ENCODE measurements around the gene VMP1. TPM values are rescaled to one million over a fixed set of nuclear protein-coding genes. Genes with fewer than 3 reads are reported as not detected.

Gene VMP1
- total and polyA plus RNA-seq, 2 of the 13 experiments (the other 11 are each of a cell fraction or from before 2014, with no cell fraction given), result 186 to 271 TPM

DNA sequence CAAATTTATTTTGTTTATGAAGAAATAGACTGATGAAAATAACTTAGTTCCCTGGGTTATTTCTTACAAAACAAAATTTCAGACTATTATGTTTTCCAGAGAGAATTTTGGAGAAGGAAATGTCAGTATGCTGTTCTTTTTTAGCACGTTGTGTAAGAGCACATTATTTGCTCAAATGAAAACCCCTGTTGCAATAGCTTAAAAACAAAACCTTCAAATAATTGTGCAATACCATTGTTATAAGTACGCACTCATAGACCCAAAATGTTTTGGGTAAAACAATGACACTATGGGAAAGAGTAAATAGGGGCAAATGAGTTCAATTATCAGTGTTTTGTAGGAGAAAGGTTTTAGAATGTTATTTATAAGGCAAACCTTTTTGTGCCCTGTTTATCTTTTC, 18.2 kb downstream of the VMP1 start (continued):
- TF ChIP-seq EP300 (IDR thresholded peaks at IDR 0.05; ENCODE audit: low read depth in 2 of 2, low read length in 2 of 2) (peak in 1 of 2 experiments; percentile 68; a peak in 2 of 4 replicates), EP300 (CRISPR knock-in tag; IDR thresholded peaks at IDR 0.05; ENCODE audit: borderline replicate concordance) (no peak), LCORL (IDR thresholded peaks at IDR 0.05) (peak; percentile 98), LCORL (CRISPR knock-in tag; IDR thresholded peaks at IDR 0.05) (peak; percentile 98), NR2F6 (IDR thresholded peaks at IDR 0.05) (peak; percentile 23; the same call in 1 of the 2 replicates), NR2F6 (CRISPR knock-in tag; IDR thresholded peaks at IDR 0.05) (no peak; the same call in 1 of the 2 replicates), HNF4A (CRISPR knock-in tag; IDR thresholded peaks at IDR 0.05) (peak; percentile 48; the same call in 1 of the 2 replicates), KAT8 (CRISPR knock-in tag; IDR thresholded peaks at IDR 0.05) (peak; percentile 43; the same call in 1 of the 2 replicates), HOXA5 (CRISPR knock-in tag; IDR thresholded peaks at IDR 0.05) (peak; percentile 19; the same call in 1 of the 2 replicates), SAP130 (CRISPR knock-in tag; IDR thresholded peaks at IDR 0.05; ENCODE audit: low read depth) (peak; percentile 63; the same call in 1 of the 2 replicates), FOXO1 (CRISPR knock-in tag; IDR thresholded peaks at IDR 0.05) (peak; percentile 30; the same call in 1 of the 2 replicates), NKX3-1 (CRISPR knock-in tag; IDR thresholded peaks at IDR 0.05) (peak; percentile 58; the same call in 1 of the 2 replicates), FOXP1 (IDR thresholded peaks at IDR 0.05) (no peak), FOXP1 (CRISPR knock-in tag; IDR thresholded peaks at IDR 0.05) (peak; percentile 96), ZNF331 (CRISPR knock-in tag; IDR thresholded peaks at IDR 0.05) (0 out of 2 replicates have a peak, but pooled peaks have one; percentile 47), NONO (IDR thresholded peaks at IDR 0.05) (no peak), NONO (CRISPR knock-in tag; conservative IDR thresholded peaks at IDR 0.05) (peak; percentile 34; the same call in 1 of the 2 replicates), ATM (IDR thresholded peaks at IDR 0.05; ENCODE audit: borderline replicate concordance) (peak; percentile 73; the same call in 1 of the 2 replicates), GATAD1 (CRISPR knock-in tag; IDR thresholded peaks at IDR 0.05) (no peak), HDAC2 (CRISPR knock-in tag; IDR thresholded peaks at IDR 0.05) (peak; percentile 75), CEBPB (IDR thresholded peaks at IDR 0.05; ENCODE audit: borderline replicate concordance, low read depth, low read length) (peak; percentile 99), ZNF550 (CRISPR knock-in tag; IDR thresholded peaks at IDR 0.05; ENCODE audit: borderline replicate concordance) (no peak), ZFP1 (CRISPR knock-in tag; IDR thresholded peaks at IDR 0.05) (peak; percentile 63; the same call in 1 of the 2 replicates), MIXL1 (CRISPR knock-in tag; IDR thresholded peaks at IDR 0.05) (peak; percentile 44; the same call in 1 of the 2 replicates)
- TF ChIP-seq, protein P1, sequence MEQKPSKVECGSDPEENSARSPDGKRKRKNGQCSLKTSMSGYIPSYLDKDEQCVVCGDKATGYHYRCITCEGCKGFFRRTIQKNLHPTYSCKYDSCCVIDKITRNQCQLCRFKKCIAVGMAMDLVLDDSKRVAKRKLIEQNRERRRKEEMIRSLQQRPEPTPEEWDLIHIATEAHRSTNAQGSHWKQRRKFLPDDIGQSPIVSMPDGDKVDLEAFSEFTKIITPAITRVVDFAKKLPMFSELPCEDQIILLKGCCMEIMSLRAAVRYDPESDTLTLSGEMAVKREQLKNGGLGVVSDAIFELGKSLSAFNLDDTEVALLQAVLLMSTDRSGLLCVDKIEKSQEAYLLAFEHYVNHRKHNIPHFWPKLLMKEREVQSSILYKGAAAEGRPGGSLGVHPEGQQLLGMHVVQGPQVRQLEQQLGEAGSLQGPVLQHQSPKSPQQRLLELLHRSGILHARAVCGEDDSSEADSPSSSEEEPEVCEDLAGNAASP (CRISPR knock-in tag; IDR thresholded peaks at IDR 0.05; ENCODE audit: borderline replicate concordance), result peak; percentile 72; the same call in 1 of the 2 replicates
- TF ChIP-seq, protein P2, sequence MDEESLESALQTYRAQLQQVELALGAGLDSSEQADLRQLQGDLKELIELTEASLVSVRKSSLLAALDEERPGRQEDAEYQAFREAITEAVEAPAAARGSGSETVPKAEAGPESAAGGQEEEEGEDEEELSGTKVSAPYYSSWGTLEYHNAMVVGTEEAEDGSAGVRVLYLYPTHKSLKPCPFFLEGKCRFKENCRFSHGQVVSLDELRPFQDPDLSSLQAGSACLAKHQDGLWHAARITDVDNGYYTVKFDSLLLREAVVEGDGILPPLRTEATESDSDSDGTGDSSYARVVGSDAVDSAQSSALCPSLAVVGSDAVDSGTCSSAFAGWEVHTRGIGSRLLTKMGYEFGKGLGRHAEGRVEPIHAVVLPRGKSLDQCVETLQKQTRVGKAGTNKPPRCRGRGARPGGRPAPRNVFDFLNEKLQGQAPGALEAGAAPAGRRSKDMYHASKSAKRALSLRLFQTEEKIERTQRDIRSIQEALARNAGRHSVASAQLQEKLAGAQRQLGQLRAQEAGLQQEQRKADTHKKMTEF (CRISPR knock-in tag; IDR thresholded peaks at IDR 0.05), result peak; percentile 70
- TF ChIP-seq, protein P3, sequence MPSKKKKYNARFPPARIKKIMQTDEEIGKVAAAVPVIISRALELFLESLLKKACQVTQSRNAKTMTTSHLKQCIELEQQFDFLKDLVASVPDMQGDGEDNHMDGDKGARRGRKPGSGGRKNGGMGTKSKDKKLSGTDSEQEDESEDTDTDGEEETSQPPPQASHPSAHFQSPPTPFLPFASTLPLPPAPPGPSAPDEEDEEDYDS (CRISPR knock-in tag; IDR thresholded peaks at IDR 0.05), result 0 out of 2 replicates have a peak, but pooled peaks have one; percentile 16
